ENCODE measurements around the gene KLHL7.
"Not testable (repeated sequence)": the region's sequence is repeated elsewhere in the genome, so short reads cannot be mapped to it uniquely, and the experiment has no call there.

Gene KLHL7

GRCh38 chr7:23107781-23108180 is 2.2 kb downstream of the KLHL7 start:
- no peak for DNase-seq

DNA sequence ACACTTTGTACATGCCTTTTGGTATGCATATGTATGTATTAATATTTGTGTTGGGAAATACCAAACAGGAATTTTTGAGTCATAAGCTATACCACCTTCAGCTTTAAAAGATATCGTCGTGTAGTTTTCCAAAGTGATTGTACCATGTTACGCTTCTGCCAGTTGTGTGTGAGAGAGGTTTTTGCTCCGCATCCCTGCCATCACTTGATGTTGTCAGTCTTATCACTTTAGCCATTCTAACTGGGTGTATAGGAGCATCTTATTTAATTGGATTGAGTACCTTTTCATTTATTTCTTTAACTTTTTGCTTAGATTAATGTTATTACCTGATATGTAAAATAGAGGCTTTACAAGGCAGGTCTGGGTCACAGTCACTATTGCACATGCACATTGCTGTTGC is 3.4 kb downstream of the KLHL7 start:
- DNase-seq: no peak

- DNase-seq: no peak
Measured at GRCh38 chr7:23109470-23109869, 3.9 kb downstream of the KLHL7 start.

- DNase-seq: no peak
Measured at GRCh38 chr7:23114896-23115295, 9.3 kb downstream of the KLHL7 start.

- no peak for DNase-seq
Measured at GRCh38 chr7:23115991-23116390, 10.4 kb downstream of the KLHL7 start.

GRCh38 chr7:23117841-23118240 is 12.3 kb downstream of the KLHL7 start:
- no peak for DNase-seq

DNA sequence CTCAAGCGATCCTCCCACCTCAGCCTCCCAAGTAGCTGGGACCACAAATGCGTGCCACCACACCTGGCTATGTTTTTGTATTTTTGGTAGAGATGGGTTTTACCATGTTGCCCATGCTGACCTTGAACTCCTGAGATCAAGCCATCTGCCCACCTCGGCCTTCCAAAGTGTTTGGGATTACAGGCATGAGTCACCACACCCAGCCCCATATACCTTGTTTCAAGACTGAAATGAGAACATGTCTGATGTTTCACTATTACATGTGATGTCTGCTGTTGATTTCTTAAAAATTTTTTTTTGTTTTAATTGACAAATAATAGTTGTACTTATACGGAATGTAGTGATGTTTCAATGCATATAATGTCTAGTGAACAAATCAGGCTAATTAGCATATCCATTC is 14.5 kb downstream of the KLHL7 start:
- DNase-seq: no peak

- no peak for DNase-seq
Measured at GRCh38 chr7:23121165-23121564, 15.6 kb downstream of the KLHL7 start.

GRCh38 chr7:23123007-23123406 is 17.4 kb downstream of the KLHL7 start:
- no peak for DNase-seq

DNA sequence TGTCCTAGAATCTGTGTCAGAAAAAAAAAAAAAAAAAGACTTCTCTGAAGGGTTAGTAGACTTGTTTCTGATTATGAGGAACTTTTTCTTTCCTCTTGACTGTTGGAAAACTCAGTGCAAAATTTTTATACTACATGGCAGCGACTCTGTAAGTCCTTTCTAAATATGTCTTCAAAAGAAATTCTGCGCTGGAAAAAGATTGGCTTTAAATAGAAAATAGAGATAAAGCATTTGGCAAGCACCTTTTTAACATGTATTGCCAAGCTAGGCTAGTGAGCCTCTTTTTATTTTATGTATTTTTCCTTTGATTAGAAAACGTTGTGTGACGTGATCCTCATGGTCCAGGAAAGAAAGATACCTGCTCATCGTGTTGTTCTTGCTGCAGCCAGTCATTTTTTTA is 17.9 kb downstream of the KLHL7 start:
- no peak for DNase-seq

DNA sequence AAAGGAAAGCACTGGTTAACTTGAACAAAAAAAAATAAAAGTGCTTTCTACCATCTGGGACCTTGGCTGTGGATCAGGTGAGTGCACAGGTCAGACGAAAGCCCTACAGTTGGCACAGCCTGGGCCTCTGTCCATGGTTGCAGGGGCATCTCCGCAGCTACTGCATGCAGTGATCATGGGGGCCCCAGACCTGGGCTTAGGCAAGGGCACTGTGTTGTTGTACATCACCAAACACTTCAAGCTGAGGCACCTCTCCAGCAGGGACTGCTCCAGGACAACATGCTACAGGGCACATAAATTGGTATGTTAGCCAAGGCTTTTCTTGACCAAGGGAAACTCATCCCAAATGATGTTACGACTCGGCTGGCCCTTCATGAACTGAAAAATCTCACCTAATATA is 23.5 kb downstream of the KLHL7 start:
- no peak for DNase-seq

DNA sequence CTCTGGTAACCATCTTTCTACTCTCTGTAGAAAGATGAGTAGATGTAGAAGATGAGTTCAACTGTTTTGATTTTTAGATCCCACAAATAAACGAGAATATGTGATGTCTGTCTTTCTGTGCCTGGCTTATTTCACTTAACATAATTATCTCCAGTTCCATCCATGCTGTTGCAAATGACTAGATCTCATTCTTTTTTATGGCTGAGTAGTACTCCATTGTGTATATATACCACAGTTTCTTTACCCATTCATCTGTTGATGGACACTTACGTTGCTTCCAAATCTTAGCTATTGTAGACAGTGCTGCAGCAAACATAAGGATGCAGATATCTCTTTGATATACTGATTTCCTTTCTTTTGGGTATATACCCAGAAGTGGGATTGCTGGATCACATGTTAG is 26.2 kb downstream of the KLHL7 start:
- DNase-seq: not testable (repeated sequence)

- DNase-seq: no peak
Measured at GRCh38 chr7:23133797-23134196, 28.2 kb downstream of the KLHL7 start.

GRCh38 chr7:23135755-23136154 is 30.2 kb downstream of the KLHL7 start:
- DNase-seq: no peak

DNA sequence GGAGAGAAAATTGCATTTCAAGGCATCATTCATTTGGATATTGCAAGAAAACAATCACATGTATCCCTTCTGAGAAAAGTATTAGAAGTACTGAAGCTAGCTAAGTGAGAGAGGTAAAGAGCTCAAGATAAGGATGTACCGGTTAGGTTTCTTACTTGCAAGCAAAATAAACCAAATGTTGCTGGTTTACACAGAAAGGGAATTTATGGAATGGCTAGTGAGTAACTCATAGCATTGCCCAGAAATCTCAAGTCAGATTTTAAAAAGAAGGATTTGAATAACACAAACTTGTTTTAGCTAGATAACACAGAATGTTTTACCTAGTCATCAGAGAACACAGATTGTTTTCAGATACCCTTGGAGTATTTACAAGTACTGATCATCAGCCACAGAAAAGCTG is 30.6 kb downstream of the KLHL7 start:
- DNase-seq: no peak

DNA sequence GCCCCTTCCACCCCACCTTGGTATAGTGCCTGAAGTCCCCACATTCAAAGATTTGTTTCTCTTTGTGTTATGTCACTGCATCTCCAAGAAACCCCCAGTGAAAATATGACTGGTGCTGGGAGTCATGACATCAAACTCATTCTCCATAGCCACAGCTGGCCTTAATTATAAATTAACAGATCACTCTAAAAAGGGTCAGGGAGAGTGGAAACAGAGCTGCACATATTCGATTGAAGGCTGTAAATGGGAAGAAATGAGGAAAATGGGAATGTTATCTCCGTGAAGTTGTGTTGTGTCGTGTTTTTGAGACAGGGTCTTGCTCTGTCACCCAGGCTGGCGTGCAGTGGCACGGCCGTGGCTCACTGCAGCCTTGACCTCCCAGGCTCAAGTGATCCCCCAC is 52.1 kb downstream of the KLHL7 start:
- no peak for DNase-seq

GRCh38 chr7:23158546-23158945 is 53.0 kb downstream of the KLHL7 start:
- no peak for DNase-seq

DNA sequence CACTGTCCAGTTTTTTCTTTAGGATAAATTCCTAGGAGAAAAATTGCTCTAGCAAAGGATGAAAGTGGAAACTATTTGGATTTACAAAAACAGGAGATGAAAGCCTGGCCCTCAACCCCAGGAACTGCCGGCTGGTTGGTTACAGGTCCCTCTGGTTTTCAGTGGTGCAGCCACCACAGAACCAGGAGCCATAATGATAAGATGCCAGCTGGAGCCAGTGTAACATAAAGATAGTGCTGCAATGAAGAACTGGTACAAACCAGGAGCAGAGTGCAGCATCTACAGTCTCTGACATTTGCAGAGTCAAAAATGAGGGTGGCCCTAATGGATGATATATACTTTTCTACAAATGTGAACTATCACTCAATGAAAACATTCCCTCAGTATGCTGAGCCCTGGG is 55.9 kb downstream of the KLHL7 start:
- no peak for DNase-seq

- no peak for DNase-seq
Measured at GRCh38 chr7:23164846-23165245, 59.3 kb downstream of the KLHL7 start.

DNA sequence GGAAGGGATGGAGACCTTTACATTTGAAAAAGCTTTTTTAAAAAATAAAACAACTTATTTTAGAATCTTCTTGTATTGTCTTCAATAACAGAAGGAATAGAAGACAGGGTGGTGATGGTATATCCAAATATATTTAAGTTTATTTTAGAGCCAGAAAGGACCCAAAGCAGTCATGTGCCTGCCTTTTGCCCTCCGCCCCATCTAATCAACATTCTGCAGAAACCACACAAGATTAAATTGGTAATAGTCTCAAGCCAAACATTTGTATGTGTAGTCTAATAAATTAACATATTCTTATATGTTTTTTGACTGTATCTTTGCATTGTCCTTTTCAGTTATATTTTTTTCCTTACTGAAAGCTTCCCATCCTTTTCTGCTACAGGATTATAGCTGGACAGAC is 59.7 kb downstream of the KLHL7 start:
- no peak for DNase-seq

- no peak for DNase-seq
Measured at GRCh38 chr7:23167691-23168090, 62.1 kb downstream of the KLHL7 start.

DNA sequence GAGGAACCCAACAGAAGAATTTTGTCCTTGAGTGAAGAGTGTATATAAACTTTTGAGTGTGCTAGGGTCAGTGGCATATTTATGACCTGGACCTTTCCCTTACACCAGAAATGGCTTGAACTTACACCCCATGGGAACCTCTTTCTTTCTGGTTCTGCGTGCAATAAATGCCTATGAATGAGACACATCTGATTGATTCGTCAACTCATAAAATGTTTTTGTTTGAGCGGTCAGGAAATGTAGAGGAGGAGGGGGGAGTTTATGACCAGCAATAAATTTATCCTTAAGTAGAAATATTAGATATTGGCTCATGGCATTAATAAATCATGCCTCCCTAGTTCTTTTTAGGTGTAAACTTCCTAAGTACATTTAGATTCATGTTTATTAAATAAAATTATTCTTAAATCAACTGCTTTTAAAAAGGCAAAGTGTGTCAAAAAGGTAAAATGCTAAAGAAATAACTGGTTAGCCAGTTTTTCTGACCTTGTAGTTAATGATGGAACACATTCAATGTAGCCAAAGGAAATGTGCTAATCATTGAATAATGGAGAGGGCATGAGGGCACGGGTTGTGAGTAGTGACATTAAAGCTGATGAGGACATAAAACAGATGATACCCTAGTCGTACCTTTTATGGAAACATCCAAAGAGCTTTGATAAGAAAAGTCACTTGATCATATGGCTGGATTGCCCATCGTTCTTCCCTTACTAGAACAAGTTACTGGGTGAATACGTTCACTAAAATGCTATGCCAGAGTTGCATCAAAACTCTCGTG is 62.7 kb downstream of the KLHL7 start:
- DNase-seq: no peak

- no peak for DNase-seq
Measured at GRCh38 chr7:23175938-23176337, 70.4 kb downstream of the KLHL7 start.

- peak; percentile 99 for DNase-seq
Measured at GRCh38 chr7:23181684-23182553, 76.3 kb downstream of the KLHL7 start, which contains the start of gene NUP42. Gene NUP42, plus strand, starts transcription at chr7:23182048. Its CDS starts 38 bp downstream, at chr7:23182086.

Data from NCI-H345 (cell line).